ENCODE measurements around the gene CDH13.

The CDH13 gene

DNA sequence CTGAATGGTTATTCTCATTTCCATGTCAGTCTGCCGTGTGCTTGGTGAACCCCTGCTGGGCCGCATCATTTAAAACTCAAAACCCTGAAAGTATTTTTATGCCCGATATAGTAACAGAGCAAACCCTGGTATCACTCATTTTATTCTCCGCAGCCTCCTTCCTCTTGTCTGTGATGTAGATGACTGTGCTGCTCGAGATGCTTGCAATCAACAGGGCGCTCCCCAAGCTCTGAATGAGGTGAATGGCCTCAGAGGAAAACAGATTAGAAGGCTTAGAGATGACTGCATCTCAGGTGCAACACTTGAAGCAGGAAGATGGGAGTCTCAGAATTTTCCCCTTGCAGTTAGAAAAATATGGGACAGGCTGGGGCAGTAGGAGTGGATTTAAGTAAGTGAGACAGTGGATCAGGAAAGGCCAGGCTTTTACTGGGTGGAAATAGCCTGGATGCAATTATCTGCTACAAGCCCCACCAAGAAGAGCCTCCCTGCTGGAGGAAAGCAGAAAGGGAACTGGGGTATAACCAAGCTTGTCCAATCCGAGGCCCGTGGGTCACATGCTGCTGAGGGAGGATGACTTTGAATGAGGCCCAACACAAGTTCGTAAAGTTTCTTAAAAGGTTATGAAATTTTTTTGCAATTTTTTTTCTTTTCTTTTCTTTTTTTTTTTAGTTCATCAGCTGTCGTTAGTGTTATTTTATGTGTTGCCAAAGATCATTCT, 166.9 kb downstream of the CDH13 start:
- no peak for FAIRE-seq

- FAIRE-seq: no peak
Observed at GRCh38 chr16:82796047-82796446, 169.3 kb downstream of the CDH13 start.

DNA sequence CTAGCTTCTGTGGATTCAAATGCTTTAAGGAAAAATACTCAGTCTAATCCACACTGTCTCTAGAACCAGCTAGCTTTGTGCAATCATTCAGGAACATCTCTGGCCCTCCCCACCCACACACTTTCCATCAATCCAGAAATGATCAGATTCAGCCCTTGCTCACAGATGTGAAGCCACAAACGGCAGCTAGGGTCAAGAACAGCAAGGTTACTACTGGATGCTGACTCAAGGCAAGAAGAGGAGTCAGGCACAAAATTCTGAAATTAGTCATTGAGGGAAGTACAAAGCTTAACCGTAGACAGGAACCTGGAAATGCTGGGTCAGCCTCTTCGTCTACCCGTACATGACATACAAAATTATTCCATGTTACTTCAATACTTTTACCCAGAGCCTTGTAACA, 174.6 kb downstream of the CDH13 start:
- FAIRE-seq: no peak

DNA sequence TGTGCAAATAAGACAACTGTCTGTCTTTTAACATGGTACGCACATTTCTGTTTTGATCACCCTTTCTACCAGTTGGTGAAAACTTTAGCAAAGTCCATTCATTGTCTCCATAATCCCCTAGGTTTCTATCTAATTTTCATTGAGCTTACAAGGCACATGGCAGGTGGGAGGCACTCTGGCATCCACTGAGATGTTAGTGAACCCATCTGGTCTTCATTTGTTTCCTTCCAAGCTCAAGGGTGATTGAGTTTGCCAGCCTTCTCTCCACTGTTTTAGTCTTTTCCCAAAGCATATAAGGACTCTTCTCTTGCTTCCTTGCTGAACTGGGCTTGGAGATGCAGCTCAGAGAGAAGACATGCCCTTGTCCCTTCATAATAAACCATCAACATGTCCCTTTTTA, 179.1 kb downstream of the CDH13 start:
- FAIRE-seq: no peak

- FAIRE-seq: no peak
Observed at GRCh38 chr16:82807311-82807710, 180.5 kb downstream of the CDH13 start.

DNA sequence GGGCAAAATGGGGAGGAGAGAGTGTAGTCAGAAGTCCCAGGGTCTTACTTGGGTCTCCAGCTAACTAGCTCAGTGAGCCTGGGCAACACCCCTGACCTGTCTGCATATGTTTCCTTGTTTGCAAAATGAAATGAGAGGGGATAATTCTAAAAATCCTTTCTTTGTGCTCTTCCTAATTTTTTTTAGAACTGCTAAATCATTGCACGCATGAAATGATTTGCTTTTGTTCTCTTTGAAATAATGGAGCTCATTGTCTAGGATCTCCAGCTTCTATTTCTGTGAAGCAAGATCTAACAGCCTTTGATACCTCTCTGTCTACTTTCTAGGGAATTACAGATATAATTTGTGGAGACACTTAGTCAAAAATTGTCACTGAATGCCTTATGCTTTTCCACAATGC, 181.3 kb downstream of the CDH13 start:
- FAIRE-seq: no peak

DNA sequence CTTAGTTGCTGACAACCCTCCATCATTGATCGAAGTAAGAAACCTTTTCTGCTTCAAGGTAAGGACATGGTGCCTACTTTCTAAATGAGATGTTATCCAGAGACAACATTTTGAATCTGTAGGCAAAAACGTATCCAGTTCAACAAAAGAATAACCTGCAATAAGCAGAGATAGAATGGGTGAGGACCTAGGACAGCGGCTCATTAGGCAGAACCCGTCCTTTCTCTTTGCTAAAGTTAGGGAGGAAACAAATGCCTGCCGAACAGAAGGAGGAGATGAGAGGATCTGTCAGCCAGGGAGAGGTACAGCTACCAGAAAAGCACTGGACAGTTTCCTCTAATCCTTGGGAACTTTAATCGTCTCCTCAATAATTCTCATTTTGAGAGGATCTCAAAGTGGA, 183.3 kb downstream of the CDH13 start:
- FAIRE-seq: no peak

DNA sequence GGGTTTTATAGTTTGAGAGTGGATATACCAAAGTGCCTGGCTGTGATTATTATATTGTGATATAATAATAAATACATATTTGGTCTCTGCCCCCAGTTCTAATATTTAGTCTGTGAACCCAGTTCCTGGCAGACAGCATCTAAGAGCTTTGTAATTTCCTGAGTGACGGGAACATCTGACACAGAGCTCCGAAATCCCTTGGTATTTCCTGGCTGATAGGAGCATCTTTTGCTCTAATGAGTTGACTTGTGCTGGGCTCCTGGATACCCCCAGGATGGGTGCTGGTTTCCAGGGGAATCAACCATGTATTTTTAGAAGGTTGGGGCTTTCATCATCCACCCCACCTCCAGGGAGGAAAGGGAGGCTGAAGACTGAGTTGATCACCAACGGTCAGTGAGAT, 187.3 kb downstream of the CDH13 start:
- no peak for FAIRE-seq

- FAIRE-seq: no peak
Observed at GRCh38 chr16:82819286-82819685, 192.5 kb downstream of the CDH13 start.

GRCh38 chr16:82820855-82821254, 194.1 kb downstream of the CDH13 start:
- FAIRE-seq: no peak

GRCh38 chr16:82824408-82824807, 197.6 kb downstream of the CDH13 start:
- FAIRE-seq: no peak

GRCh38 chr16:82829301-82829700, 202.5 kb downstream of the CDH13 start:
- no peak for FAIRE-seq

DNA sequence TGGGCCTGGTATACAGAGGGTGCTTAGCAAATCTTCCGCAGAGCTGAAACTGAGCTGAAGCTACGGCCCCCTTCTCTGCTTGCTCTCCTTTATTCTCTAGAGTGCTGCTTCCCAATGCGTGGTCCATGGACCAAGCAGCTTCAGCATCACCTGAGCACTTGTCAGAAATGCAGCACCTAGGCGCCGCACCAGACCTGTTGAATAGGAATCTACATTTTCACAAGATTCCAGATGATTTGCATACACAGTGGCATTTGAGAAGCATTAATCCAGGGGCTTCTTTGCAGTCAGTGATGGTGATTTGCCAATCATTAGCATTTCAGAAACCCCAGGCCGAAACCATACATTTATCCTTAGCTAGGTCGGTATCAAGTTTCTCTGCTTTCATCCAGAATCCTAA, 204.2 kb downstream of the CDH13 start:
- FAIRE-seq: no peak

DNA sequence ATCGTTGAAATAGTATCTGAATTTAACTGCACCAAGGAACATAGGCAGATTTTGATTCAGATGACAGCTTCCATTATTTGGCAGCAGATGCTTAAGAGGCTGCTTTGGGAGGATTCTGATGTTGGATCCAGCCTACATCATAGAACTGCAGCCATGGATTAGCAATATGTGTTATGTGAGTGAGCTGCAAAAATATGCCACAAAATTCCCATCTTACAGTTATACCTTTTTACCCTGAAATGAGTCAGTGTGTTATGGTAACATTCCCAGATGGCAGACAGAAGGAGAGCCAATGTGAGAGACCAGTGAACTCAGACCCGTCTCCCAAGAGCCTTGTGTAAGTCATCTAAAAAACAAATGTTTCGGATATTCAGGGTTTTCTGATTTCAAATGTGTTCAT, 206.1 kb downstream of the CDH13 start:
- no peak for FAIRE-seq

DNA sequence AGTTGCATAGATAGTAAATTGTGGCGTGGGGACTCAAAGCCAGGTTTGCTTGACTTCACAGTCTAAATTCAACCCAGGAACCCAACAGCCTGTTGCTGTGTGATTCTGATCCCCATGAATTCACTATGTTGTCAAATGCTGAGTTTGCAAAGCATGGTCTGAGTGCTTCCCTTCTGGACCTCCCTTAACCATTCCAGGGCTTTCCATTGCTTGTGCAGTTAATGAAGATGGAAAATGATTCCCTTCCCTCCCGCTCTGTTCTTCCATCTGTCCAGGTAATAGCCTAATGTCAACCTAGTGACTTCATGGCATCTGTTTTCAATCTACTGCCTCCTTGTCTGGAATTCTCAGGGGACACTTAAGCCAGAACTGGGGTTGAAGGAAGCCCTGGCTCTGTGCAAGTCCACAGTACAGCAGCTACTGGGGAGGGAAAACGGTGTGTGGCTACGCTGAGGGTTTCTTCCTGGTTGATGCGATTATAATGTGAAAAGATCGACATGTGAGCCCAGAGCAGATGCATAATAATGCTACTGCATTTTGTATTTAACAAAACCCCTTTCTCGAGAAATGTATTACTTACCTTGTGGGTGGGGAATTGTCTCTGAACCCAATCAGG, 206.7 kb downstream of the CDH13 start:
- no peak for FAIRE-seq

- no peak for FAIRE-seq
Observed at GRCh38 chr16:82834151-82834815, 207.5 kb downstream of the CDH13 start.

GRCh38 chr16:82835487-82836155, 208.9 kb downstream of the CDH13 start:
- FAIRE-seq: no peak

DNA sequence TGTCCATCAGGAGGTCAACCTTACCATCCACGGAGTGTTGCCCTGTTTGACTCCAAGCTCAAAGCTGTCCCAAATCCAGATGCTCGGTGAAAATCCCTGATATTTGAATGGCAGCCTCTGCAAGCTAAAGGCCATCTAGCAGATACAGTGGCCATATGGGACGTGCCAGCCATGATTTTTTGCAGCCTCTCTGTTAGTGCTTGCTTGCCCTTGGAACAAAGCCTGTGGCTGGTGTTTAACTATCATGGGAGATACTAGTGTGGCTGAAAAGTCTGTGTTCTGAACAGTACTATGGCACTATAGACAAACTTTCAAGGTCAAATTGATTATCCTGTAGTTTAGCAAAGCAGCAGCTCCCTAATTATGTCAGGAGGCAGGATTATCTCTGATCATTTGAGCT, 214.3 kb downstream of the CDH13 start:
- no peak for FAIRE-seq

DNA sequence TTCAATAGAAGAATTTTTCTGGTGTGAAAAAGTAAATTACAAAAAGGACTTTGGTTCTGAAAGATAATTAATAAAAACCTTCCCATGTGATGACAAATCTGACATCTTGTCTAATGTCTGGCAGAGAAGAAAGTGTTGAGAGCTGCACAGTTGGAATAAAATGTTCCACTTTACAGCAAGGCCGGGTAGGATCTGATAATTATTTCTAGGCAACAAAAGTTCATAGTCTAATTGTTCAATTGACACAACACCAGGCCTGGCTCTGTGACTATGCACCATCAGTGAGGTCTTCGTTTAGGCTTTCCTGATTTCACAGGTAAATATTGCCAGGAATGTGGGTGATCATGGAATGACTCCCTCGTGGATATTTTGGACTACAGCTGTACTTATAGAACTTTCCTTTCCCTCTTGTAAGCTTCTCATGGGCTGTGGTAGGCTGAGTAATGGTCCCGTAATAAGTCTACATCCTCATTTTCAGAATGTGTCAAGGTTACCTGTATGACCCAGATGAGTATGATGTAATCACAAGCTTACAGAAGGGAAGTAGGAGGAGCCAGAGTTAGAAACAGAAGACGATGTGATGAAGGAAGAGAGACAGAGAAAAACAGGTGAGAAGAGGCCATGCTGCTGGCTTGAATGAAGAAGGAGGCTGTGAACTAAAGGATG, 217.0 kb downstream of the CDH13 start:
- FAIRE-seq: no peak

- no peak for FAIRE-seq
Observed at GRCh38 chr16:82845116-82845515, 218.3 kb downstream of the CDH13 start.

DNA sequence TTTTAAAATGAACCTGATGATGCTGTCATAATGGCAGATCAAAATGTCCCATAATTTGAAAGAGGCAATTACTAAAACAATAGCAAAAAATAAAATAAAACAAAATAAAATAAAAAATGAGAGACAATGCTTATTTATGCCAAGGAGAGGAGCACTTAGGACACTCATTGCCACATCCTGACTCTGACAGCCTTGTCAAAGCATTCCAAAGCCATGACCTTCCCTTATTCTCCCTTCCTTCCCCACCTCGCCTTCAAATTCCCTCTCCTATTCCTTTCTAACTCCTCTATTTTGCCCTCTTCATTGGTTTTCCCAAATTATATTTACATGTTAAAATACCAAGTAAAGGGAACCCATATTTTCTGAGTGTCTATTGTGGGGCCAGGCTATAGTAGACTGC, 220.0 kb downstream of the CDH13 start:
- no peak for FAIRE-seq

- FAIRE-seq: no peak
Observed at GRCh38 chr16:82848013-82848412, 221.2 kb downstream of the CDH13 start.

GRCh38 chr16:82852388-82853008, 225.7 kb downstream of the CDH13 start:
- no peak for FAIRE-seq
